Measurements from ENCODE around the gene GNB1L. TPM values are rescaled to one million over a fixed set of nuclear protein-coding genes. Genes with fewer than 3 reads are reported as not detected.

Gene GNB1L
- total and polyA plus RNA-seq, 10 of the 15 experiments (the other 5 are each of a cell fraction or from before 2014, with no cell fraction given): 0.21 to 19.4 (median 6.8) TPM

- Histone ChIP-seq H3K79me2 (ENCODE audit: control insufficient read depth, insufficient read depth, low read length) (no peaks in the 10 kb centered on the region), H3K9me3 (replicated peaks; ENCODE audit: control insufficient read depth, insufficient read depth, low read length) (no peaks in the 10 kb centered on the region), H3K27ac (ENCODE audit: control insufficient read depth, insufficient read depth) (no peak overlapping the region), H3K4me3 (no peak overlapping the region), H3K4me2 (ENCODE audit: control insufficient read depth, insufficient read depth) (no peak overlapping the region), H3K27me3 (replicated peaks in 1 of 2; ENCODE audit: control insufficient read depth in 2 of 2, insufficient read depth in 2 of 2, low read length in 1 of 2) (no peaks in the 10 kb centered on the region), H2AFZ (ENCODE audit: control insufficient read depth, low read depth, low read length) (no peak overlapping the region), H3K4me1 (ENCODE audit: control insufficient read depth, insufficient read depth, low read length) (no peaks in the 10 kb centered on the region), H3K36me3 (ENCODE audit: control insufficient read depth in 2 of 2, insufficient read depth in 2 of 2, low read length in 1 of 2) (no peaks in the 10 kb centered on the region), H3K9ac (ENCODE audit: control insufficient read depth, insufficient read depth, low read length) (no peak overlapping the region), H4K20me1 (ENCODE audit: control insufficient read depth, insufficient read depth) (no peaks in the 10 kb centered on the region)
- DNase-seq (ENCODE audit: low read depth, low spot score): no peak
- ChIA-PET RAD21 (ENCODE audit: unreplicated experiment) (no interaction called here), SMC1A (ENCODE audit: uncharacterized antibody, unreplicated experiment) (no interaction called here), POLR2A (no interaction called here), CTCF (no interaction called here)
- no peak for FAIRE-seq
- BruUV-seq (replicated peaks): no TSS peak
- 84% methylated on average over 13 of the region's 13 CpGs for WGBS (ENCODE audit: insufficient coverage, insufficient replicate concordance, low lambda C conversion rate, missing lambda C conversion rate)
- intact Hi-C loops (cut with micrococcal nuclease; ENCODE audit: unreplicated experiment): no loop called here
- in situ Hi-C loops (cut with MboI): no loop called here
- no peak for ATAC-seq
- TF ChIP-seq RBBP5 (conservative IDR thresholded peaks at IDR 0.05): no peak
- TF ChIP-seq JUNB (IDR thresholded peaks at IDR 0.05): no peak
- no peak for TF ChIP-seq SMC3 (IDR thresholded peaks at IDR 0.05; ENCODE audit: borderline replicate concordance, low read length)
- TF ChIP-seq ZSCAN29 (IDR thresholded peaks at IDR 0.05): no peak
These were observed 53.9 kb downstream of the GNB1L start for GRCh38 chr22:19800761-19801244.

- no TSS peak for BruUV-seq (replicated peaks)
- no peaks in the 10 kb centered on the region for H3K36me3 ChIP-seq (ENCODE audit: control insufficient read depth in 2 of 2, insufficient read depth in 2 of 2, low read length in 1 of 2)
- no peak overlapping the region for H3K9ac ChIP-seq (ENCODE audit: control insufficient read depth, insufficient read depth, low read length)
- ATAC-seq (no peak), DNase-seq (ENCODE audit: low read depth, low spot score) (no peak), FAIRE-seq (no peak)
- H3K27ac ChIP-seq (ENCODE audit: control insufficient read depth, insufficient read depth): no peak overlapping the region
- WGBS (ENCODE audit: insufficient coverage, insufficient replicate concordance, low lambda C conversion rate, missing lambda C conversion rate): 87% methylated on average over 8 of the region's 8 CpGs
- ChIA-PET RAD21 (ENCODE audit: unreplicated experiment) (no interaction called here), CTCF (no interaction called here), SMC1A (ENCODE audit: uncharacterized antibody, unreplicated experiment) (no interaction called here), POLR2A (no interaction called here)
- no peak overlapping the region for H2AFZ ChIP-seq (ENCODE audit: control insufficient read depth, low read depth, low read length)
- no peaks in the 10 kb centered on the region for H3K79me2 ChIP-seq (ENCODE audit: control insufficient read depth, insufficient read depth, low read length)
- intact Hi-C loops (cut with micrococcal nuclease; ENCODE audit: unreplicated experiment) (no loop called here), in situ Hi-C loops (cut with MboI) (no loop called here)
- no peak overlapping the region for H3K4me2 ChIP-seq (ENCODE audit: control insufficient read depth, insufficient read depth)
- H3K9me3 ChIP-seq (replicated peaks; ENCODE audit: control insufficient read depth, insufficient read depth, low read length): no peaks in the 10 kb centered on the region
- TF ChIP-seq USF1 (IDR thresholded peaks at IDR 0.05; ENCODE audit: borderline replicate concordance, extremely low read length, insufficient read depth, low read depth, low read length) (no peak), NRF1 (conservative IDR thresholded peaks at IDR 0.05; ENCODE audit: low read depth, low read length) (no peak), RELA (IDR thresholded peaks at IDR 0.05; ENCODE audit: borderline replicate concordance, partially characterized antibody) (no peak), TARDBP (IDR thresholded peaks at IDR 0.05; ENCODE audit: borderline replicate concordance) (no peak), PML (IDR thresholded peaks at IDR 0.05; ENCODE audit: low read length) (no peak), ZNF384 (IDR thresholded peaks at IDR 0.05; ENCODE audit: borderline replicate concordance, low read depth, low read length) (no peak), HDAC2 (IDR thresholded peaks at IDR 0.05) (no peak), ZNF687 (IDR thresholded peaks at IDR 0.05) (no peak), NFXL1 (IDR thresholded peaks at IDR 0.05; ENCODE audit: borderline replicate concordance) (no peak)
- no peaks in the 10 kb centered on the region for H4K20me1 ChIP-seq (ENCODE audit: control insufficient read depth, insufficient read depth)
- H3K4me1 ChIP-seq (ENCODE audit: control insufficient read depth, insufficient read depth, low read length): no peaks in the 10 kb centered on the region
- H3K4me3 ChIP-seq: no peak overlapping the region
- H3K27me3 ChIP-seq (replicated peaks in 1 of 2; ENCODE audit: control insufficient read depth in 2 of 2, insufficient read depth in 2 of 2, low read length in 1 of 2): no peaks in the 10 kb centered on the region
These were observed 54.4 kb downstream of the GNB1L start for GRCh38 chr22:19800306-19800705.

Data from GM12878 (cell line).